Ovary (tissue), 3 donors: ENCODE results near the gene RAPGEF4.

Experiments
- CTCF ChIP-seq, 3 donors: fragments of 450-650 bp in 2 of 3; fragments of 200-600 bp in 1 of 3; IDR thresholded peaks; one replicate each; pipeline versions ENCODE4 v1.5.1 to v1.8.0; 2016 to 2022; ENCODE audit warnings: antibody characterized with exemption in 3 of 3, mild to moderate bottlenecking in 1 of 3
- EP300 ChIP-seq: sonication (generic); formaldehyde crosslinking; IDR thresholded peaks from one replicate; pipeline ENCODE4 v1.6.1; 2017; ENCODE audit warnings: antibody characterized with exemption
- POLR2A ChIP-seq: fragments of 450-650 bp; IDR thresholded peaks from one replicate; pipeline ENCODE4 v1.6.1; 2017; ENCODE audit warnings: antibody characterized with exemption, mild to moderate bottlenecking, moderate library complexity
- donor health status: DM: no; HTN: no; CAD: no.

- no peak for TF ChIP-seq CTCF (IDR thresholded peaks at IDR 0.05)
- no peak for TF ChIP-seq EP300
- TF ChIP-seq POLR2A, result no peak
These were observed 158.0 kb downstream of the RAPGEF4 start for GRCh38 chr2:172893671-172894070.
